KMS-11 (cell line): ENCODE results near the gene ADGRB2.

ENCODE experiments used
- H2AFZ ChIP-seq: fragments of 200-600 bp; sonication (generic); 2 replicates; pipeline ENCODE4 v1.6.1; 2016; ENCODE audit warnings: antibody characterized with exemption, mixed run types, low read depth
- H3K27ac ChIP-seq: fragments of 200-600 bp; sonication (generic); 2 replicates; pipeline ENCODE4 v1.6.1; 2016; ENCODE audit warnings: mild to moderate bottlenecking, mixed run types
- H3K27me3 ChIP-seq: fragments of 200-600 bp; sonication (generic); 2 replicates; pipeline ENCODE4 v1.6.1; 2017; ENCODE audit warnings: mild to moderate bottlenecking, low read depth, mixed run types, moderate library complexity; ENCODE audit not compliant: insufficient read depth
- H3K36me3 ChIP-seq: fragments of 200-600 bp; sonication (generic); 2 replicates; pipeline ENCODE4 v1.6.1; 2017; ENCODE audit warnings: mild to moderate bottlenecking, mixed run types; ENCODE audit not compliant: insufficient read depth
- H3K4me1 ChIP-seq: fragments of 200-600 bp; sonication (generic); 2 replicates; pipeline ENCODE4 v1.6.1; 2016; ENCODE audit warnings: mild to moderate bottlenecking, low read depth, mixed run types; ENCODE audit not compliant: poor library complexity, severe bottlenecking
- H3K4me2 ChIP-seq: fragments of 200-600 bp; sonication (generic); 2 replicates; pipeline ENCODE4 v1.7.0; 2016; ENCODE audit warnings: mild to moderate bottlenecking, mixed run types
- H3K4me3 ChIP-seq: fragments of 200-600 bp; sonication (generic); IDR thresholded peaks from 2 replicates; pipeline ENCODE4 v1.6.1; 2017; ENCODE audit warnings: low read depth, low read length, mixed read lengths; ENCODE audit not compliant: insufficient read depth
- H3K79me2 ChIP-seq: fragments of 200-600 bp; sonication (generic); 2 replicates; pipeline ENCODE4 v1.6.1; 2016; ENCODE audit warnings: low read depth, mixed run types; ENCODE audit not compliant: insufficient read depth
- H3K9ac ChIP-seq: fragments of 200-600 bp; sonication (generic); 2 replicates; pipeline ENCODE4 v1.6.1; 2016; ENCODE audit warnings: mild to moderate bottlenecking, mixed run types
- H4K20me1 ChIP-seq: fragments of 200-600 bp; sonication (generic); 2 replicates; pipeline ENCODE4 v1.6.1; 2016; ENCODE audit warnings: mild to moderate bottlenecking, mixed run types; ENCODE audit not compliant: insufficient read depth
- TF ChIP-seq, protein P1 (sequence below): fragments of 200-600 bp; sonication (generic); conservative IDR thresholded peaks from 2 replicates; pipeline ENCODE4 v1.6.1; 2017; ENCODE audit warnings: low read depth, mild to moderate bottlenecking, antibody characterized with exemption, low read length, moderate library complexity, mixed read lengths

The ADGRB2 gene

DNA sequence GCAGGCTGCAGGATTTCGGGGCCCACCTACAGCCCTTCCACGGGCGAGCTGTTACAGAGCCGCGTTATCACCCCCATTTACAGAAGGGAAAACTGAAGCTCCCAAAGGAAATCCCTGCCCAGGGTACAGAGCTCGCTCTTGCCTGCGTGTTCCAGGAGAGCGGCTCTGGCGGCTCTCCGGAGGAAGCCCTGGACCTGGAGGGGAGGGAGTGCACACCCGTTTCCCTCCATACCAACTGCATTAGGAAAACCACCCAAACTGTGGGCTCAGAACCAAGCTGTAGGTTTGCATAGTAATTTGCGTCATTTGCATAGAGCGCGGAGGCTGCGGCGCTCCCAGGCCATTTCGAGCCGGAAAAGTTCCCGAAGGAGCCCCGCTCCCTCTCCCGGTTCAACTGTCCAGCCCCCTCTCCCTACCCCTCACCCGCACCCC is 24.7 kb upstream of the ADGRB2 start:
- Histone ChIP-seq H3K36me3 (no peaks in the 10 kb centered on the region), H4K20me1 (no peaks in the 10 kb centered on the region), H2AFZ (peak overlapping the region; percentile 95), H3K4me1 (peaks cover 9% of the 10 kb centered on the region), H3K4me2 (peak overlapping the region; percentile 96), H3K27ac (peak overlapping the region; percentile 88), H3K4me3 (peak overlapping the region; percentile 85), H3K27me3 (no peaks in the 10 kb centered on the region), H3K79me2 (no peaks in the 10 kb centered on the region), H3K9ac (peak overlapping the region; percentile 94)
- TF ChIP-seq, protein P1, sequence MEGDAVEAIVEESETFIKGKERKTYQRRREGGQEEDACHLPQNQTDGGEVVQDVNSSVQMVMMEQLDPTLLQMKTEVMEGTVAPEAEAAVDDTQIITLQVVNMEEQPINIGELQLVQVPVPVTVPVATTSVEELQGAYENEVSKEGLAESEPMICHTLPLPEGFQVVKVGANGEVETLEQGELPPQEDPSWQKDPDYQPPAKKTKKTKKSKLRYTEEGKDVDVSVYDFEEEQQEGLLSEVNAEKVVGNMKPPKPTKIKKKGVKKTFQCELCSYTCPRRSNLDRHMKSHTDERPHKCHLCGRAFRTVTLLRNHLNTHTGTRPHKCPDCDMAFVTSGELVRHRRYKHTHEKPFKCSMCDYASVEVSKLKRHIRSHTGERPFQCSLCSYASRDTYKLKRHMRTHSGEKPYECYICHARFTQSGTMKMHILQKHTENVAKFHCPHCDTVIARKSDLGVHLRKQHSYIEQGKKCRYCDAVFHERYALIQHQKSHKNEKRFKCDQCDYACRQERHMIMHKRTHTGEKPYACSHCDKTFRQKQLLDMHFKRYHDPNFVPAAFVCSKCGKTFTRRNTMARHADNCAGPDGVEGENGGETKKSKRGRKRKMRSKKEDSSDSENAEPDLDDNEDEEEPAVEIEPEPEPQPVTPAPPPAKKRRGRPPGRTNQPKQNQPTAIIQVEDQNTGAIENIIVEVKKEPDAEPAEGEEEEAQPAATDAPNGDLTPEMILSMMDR = no peak

GRCh38 chr1:31788138-31788824 is 24.1 kb upstream of the ADGRB2 start:
- no peaks in the 10 kb centered on the region for H3K79me2 ChIP-seq
- TF ChIP-seq, protein P1 = no peak
- peak overlapping the region; percentile 95 for H2AFZ ChIP-seq
- peak overlapping the region; percentile 96 for H3K4me2 ChIP-seq
- no peaks in the 10 kb centered on the region for H3K36me3 ChIP-seq
- H4K20me1 ChIP-seq = no peaks in the 10 kb centered on the region
- peak overlapping the region; percentile 88 for H3K27ac ChIP-seq
- H3K27me3 ChIP-seq = no peaks in the 10 kb centered on the region
- peak overlapping the region; percentile 86 for H3K4me3 ChIP-seq
- H3K9ac ChIP-seq = peak overlapping the region; percentile 94
- H3K4me1 ChIP-seq = peaks cover 9% of the 10 kb centered on the region

- Histone ChIP-seq H3K27me3 (no peaks in the 10 kb centered on the region), H3K36me3 (no peaks in the 10 kb centered on the region), H3K4me3 (no peak overlapping the region), H3K4me1 (peaks cover 9% of the 10 kb centered on the region), H3K79me2 (no peaks in the 10 kb centered on the region), H3K9ac (peak overlapping the region; percentile 94; the same call in 1 of the 2 replicates), H3K27ac (no peak overlapping the region; the same call in 1 of the 2 replicates), H3K4me2 (peak overlapping the region; percentile 96), H2AFZ (peak overlapping the region; percentile 95; the same call in 1 of the 2 replicates), H4K20me1 (no peaks in the 10 kb centered on the region)
- TF ChIP-seq, protein P1 = no peak
Measured at GRCh38 chr1:31787786-31788137, 23.6 kb upstream of the ADGRB2 start.

DNA sequence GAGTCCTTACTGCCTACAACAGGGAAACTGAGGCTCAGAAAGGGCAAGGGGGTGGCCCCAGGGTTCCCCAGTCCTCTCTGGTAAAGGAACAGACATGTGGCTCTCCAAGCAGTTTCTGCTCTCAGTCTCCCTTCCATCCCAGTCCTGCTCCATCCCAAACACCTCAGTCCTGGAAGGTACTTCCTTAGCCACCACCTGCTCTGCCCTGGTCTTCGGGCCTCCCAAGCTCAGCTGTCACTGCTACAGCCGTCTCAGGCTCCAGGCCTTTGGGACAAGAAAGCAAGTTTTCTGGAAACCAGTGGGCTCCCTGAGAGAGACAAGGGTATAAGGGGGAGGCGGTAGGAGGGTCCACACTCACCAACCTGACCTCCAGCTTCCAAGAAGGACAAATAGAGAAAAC is 23.1 kb upstream of the ADGRB2 start:
- Histone ChIP-seq H3K36me3 (no peaks in the 10 kb centered on the region), H3K27ac (no peak overlapping the region), H3K4me1 (peaks cover 9% of the 10 kb centered on the region), H2AFZ (peak overlapping the region; percentile 95; the same call in 1 of the 2 replicates), H3K9ac (no peak overlapping the region), H3K79me2 (no peaks in the 10 kb centered on the region), H3K4me3 (no peak overlapping the region), H4K20me1 (no peaks in the 10 kb centered on the region), H3K27me3 (no peaks in the 10 kb centered on the region), H3K4me2 (no peak overlapping the region)
- TF ChIP-seq, protein P1 = no peak
